HepG2 (cell line): ENCODE measurements around the gene SPRYD4. TPM values are rescaled to one million over a fixed set of nuclear protein-coding genes. Genes with fewer than 3 reads are reported as not detected.

ENCODE experiments used
- ATAC-seq: fragments of 200-7000 bp; cut with Tn5 transposase; 3 replicates; pipeline ENCODE4 v1.9.1; 2020; ENCODE audit warnings: mild to moderate bottlenecking, moderate library complexity
- BruUV-seq: library from RNA; stranded (reverse); fragments of 400-500 nt; replicated peaks from 2 replicates; lab custom pipeline; 2021; lab: Mats Ljungman, UMichigan
- CTCF ChIA-PET: fragments of 300-600 bp; formaldehyde crosslinking; extraction: SDS; loops from one replicate; lab custom pipeline; 2021; ENCODE audit warnings: low total read pairs, inconsistent platforms, low intra/inter-chr PET ratio; lab: Yijun Ruan, JAX
- POLR2A ChIA-PET: fragments of 350-600 bp; sonication (Branson Sonifier 250); formaldehyde crosslinking; loops from one replicate; lab custom pipeline; 2020; ENCODE audit warnings: antibody characterized with exemption, inconsistent platforms; lab: Yijun Ruan, JAX
- DNase-seq: peaks from one replicate; pipeline ENCODE4 v3.0.0-alpha.2; 2015; ENCODE audit warnings: low spot score
- FAIRE-seq: peaks from 3 replicates; lab custom pipeline; 2011; peaks lifted over from hg19 to GRCh38; lab: Jason Lieb, UNC
- H2AFZ ChIP-seq: one replicate; pipeline ENCODE4 v1.6.1; 2011; ENCODE audit warnings: low read length, inconsistent platforms
- H3K27ac ChIP-seq: fragments of 300-600 bp; 3 replicates; pipeline ENCODE4 v1.8.0; 2011; ENCODE audit warnings: mixed run types, mild to moderate bottlenecking, mixed read lengths, low read length, inconsistent platforms; ENCODE audit not compliant: insufficient read depth; ENCODE audit errors: extremely low read length
- H3K27me3 ChIP-seq, 2 experiments: fragments of 200-600 bp in 1 of 2; 2 replicates in 1 of 2; 3 replicates in 1 of 2; pipeline versions ENCODE4 v1.6.0 to v1.8.0; 2011; ENCODE audit warnings: low read length in 2 of 2, mild to moderate bottlenecking in 2 of 2, moderate library complexity in 2 of 2, inconsistent platforms in 1 of 2; ENCODE audit not compliant: insufficient read depth in 2 of 2, control insufficient read depth in 1 of 2
- H3K36me3 ChIP-seq, 2 experiments: fragments of 200-600 bp in 1 of 2; replicated peaks in 1 of 2; 2 replicates in 1 of 2; 3 replicates in 1 of 2; pipeline versions ENCODE4 v1.5.1 to v1.8.0; 2011; ENCODE audit warnings: low read length in 2 of 2, inconsistent platforms in 1 of 2; ENCODE audit not compliant: insufficient read depth in 2 of 2, control insufficient read depth in 1 of 2
- H3K4me1 ChIP-seq: 2 replicates; pipeline ENCODE4 v1.5.1; 2012; ENCODE audit warnings: low read length, inconsistent platforms; ENCODE audit not compliant: insufficient read depth
- H3K4me2 ChIP-seq: 2 replicates; pipeline ENCODE4 v1.6.0; 2011; ENCODE audit warnings: low read depth, low read length, inconsistent platforms
- H3K4me3 ChIP-seq, 3 experiments: fragments of 200-600 bp in 1 of 3; sonication (generic), shearing (Covaris generic) in 1 of 3; replicated peaks in 1 of 3; 2 replicates each; pipeline ENCODE4 v1.5.1; 2011 to 2016; ENCODE audit warnings: low read length in 3 of 3, inconsistent platforms in 2 of 3, low read depth in 2 of 3, mild to moderate bottlenecking in 2 of 3, control low read depth in 1 of 3, mixed read lengths in 1 of 3; ENCODE audit not compliant: insufficient read depth in 1 of 3
- H3K79me2 ChIP-seq: one replicate; pipeline ENCODE4 v1.6.1; 2011; ENCODE audit warnings: low read length, inconsistent platforms; ENCODE audit not compliant: insufficient read depth
- H3K9ac ChIP-seq: 2 replicates; pipeline ENCODE4 v1.6.0; 2011; ENCODE audit warnings: mild to moderate bottlenecking, low read depth, low read length, inconsistent platforms; ENCODE audit not compliant: insufficient read depth
- H3K9me3 ChIP-seq: 2 replicates; pipeline ENCODE4 v1.5.1; 2012; ENCODE audit warnings: mild to moderate bottlenecking, low read length
- H4K20me1 ChIP-seq: 2 replicates; pipeline ENCODE4 v1.6.0; 2011; ENCODE audit warnings: inconsistent platforms, mild to moderate bottlenecking, low read length, moderate library complexity; ENCODE audit not compliant: insufficient read depth
- BRD4 ChIP-seq: sonication (generic); formaldehyde crosslinking; IDR thresholded peaks from 2 replicates; pipeline ENCODE4 v1.4.0; 2020; ENCODE audit warnings: missing genetic modification reagents
- HNRNPL ChIP-seq: fragments of 200-400 bp; formaldehyde crosslinking; IDR thresholded peaks from 2 replicates; pipeline ENCODE4 v1.6.1; 2017; ENCODE audit warnings: mild to moderate bottlenecking, low read depth, low read length
- NR2C2 ChIP-seq: sonication (generic); formaldehyde crosslinking; IDR thresholded peaks from 2 replicates; pipeline ENCODE4 v1.4.0; 2020; ENCODE audit warnings: missing genetic modification reagents, mild to moderate bottlenecking, moderate library complexity, borderline replicate concordance
- TIGD3 ChIP-seq: sonication (generic); formaldehyde crosslinking; IDR thresholded peaks from 2 replicates; pipeline ENCODE4 v1.5.1; 2020; ENCODE audit warnings: mild to moderate bottlenecking, missing genetic modification reagents, borderline replicate concordance
- ZBTB8A ChIP-seq: sonication (generic); formaldehyde crosslinking; IDR thresholded peaks from 2 replicates; pipeline ENCODE4 v1.4.0; 2020; ENCODE audit warnings: mild to moderate bottlenecking, low read depth, missing genetic modification reagents, borderline replicate concordance
- ZKSCAN5 ChIP-seq: sonication (generic); formaldehyde crosslinking; IDR thresholded peaks from 2 replicates; pipeline ENCODE4 v1.5.1; 2020; ENCODE audit warnings: mild to moderate bottlenecking, missing genetic modification reagents
- ZNF281 ChIP-seq: sonication (generic); formaldehyde crosslinking; IDR thresholded peaks from 2 replicates; pipeline ENCODE4 v1.4.0; 2020; ENCODE audit warnings: missing genetic modification reagents, borderline replicate concordance
- ZNF354B ChIP-seq: sonication (generic); formaldehyde crosslinking; IDR thresholded peaks from 2 replicates; pipeline ENCODE4 v1.8.0; 2022; ENCODE audit warnings: mild to moderate bottlenecking, missing genetic modification reagents
- ZNF652 ChIP-seq: IDR thresholded peaks from 2 replicates; pipeline ENCODE4 v1.6.1; 2016; ENCODE audit warnings: low read depth, borderline replicate concordance
- ZNF749 ChIP-seq: sonication (generic); formaldehyde crosslinking; IDR thresholded peaks from 2 replicates; pipeline ENCODE4 v1.8.0; 2022; ENCODE audit warnings: mild to moderate bottlenecking, missing genetic modification reagents, moderate library complexity, borderline replicate concordance
- ZNF780A ChIP-seq: sonication (generic); formaldehyde crosslinking; IDR thresholded peaks from 2 replicates; pipeline ENCODE4 v1.8.0; 2022; ENCODE audit warnings: mild to moderate bottlenecking, missing genetic modification reagents, moderate library complexity
- ZSCAN30 ChIP-seq: sonication (generic); formaldehyde crosslinking; IDR thresholded peaks from 2 replicates; pipeline ENCODE4 v1.5.0; 2020; ENCODE audit warnings: mild to moderate bottlenecking, missing genetic modification reagents
- WGBS: methylation state at CpG from one replicate; pipeline ENCODE4 v1.1.6; 2017; ENCODE audit warnings: low lambda C conversion rate; 5-methylcytosine and 5-hydroxymethylcytosine counted together
- in situ Hi-C: cut with HindIII; loops from 2 replicates; pipeline ENCODE4 v1.10.0; 2017; ENCODE audit warnings: low pct_unique_long_range_greater_than_20kb; ENCODE audit not compliant: extremely low pct_ligation_motif_present
- intact Hi-C: fragments of 100-400 bp; cut with micrococcal nuclease; formaldehyde crosslinking; loops from one replicate; pipeline ENCODE4 v1.10.0; 2022; ENCODE audit not compliant: unreplicated experiment
- polyA plus RNA-seq, 8 experiments: library from polyadenylated mRNA; depleted of rRNA in 3 of 8; stranded (reverse) in 7 of 8; unstranded in 1 of 8; fragments of >200 nt; fragmentation: Illumina TruSeq in 4 of 8; extraction: Trizol in 4 of 8; gene quantifications; 2 replicates each; pipeline versions ENCODE4 v1.2.1 to v1.2.3, GENCODE V29; 2011 to 2016; ENCODE audit warnings: low read depth in 4 of 8, missing spikeins in 1 of 8, mixed read lengths in 1 of 8; ENCODE audit not compliant: insufficient read depth in 1 of 8
- total RNA-seq, 5 experiments: library from RNA; depleted of rRNA; stranded (reverse); fragments of >200 nt; fragmentation: Illumina TruSeq; extraction: Trizol; gene quantifications; 2 replicates each; pipeline ENCODE4 v1.2.3, GENCODE V29; 2016; ENCODE audit warnings: low read depth in 1 of 5

SPRYD4 gene
- total and polyA plus RNA-seq, 2 of the 13 experiments (the other 11 are each of a cell fraction or from before 2014, with no cell fraction given): 3.9 to 4.5 TPM

- Histone ChIP-seq H4K20me1 (no peaks in the 10 kb centered on the region), H3K4me2 (peak overlapping the region; percentile 75), H3K9me3 (no peaks in the 10 kb centered on the region), H3K79me2 (no peaks in the 10 kb centered on the region), H2AFZ (peak overlapping the region; percentile 98), H3K27ac (no peak overlapping the region), H3K4me1 (peaks cover 45% of the 10 kb centered on the region)
- ATAC-seq: peak; percentile 62
- BruUV-seq: TSS peak; percentile 80
- POLR2A ChIA-PET: interaction anchor here (1.0 to 1.7 kb wide), 2 partner anchors 34 to 106 kb away, joined by 3 to 7 read pairs; partner anchors contain the start of gene GLS2
- DNase-seq: no peak
- WGBS: 11% methylated on average over 4 of the region's 4 CpGs
- peak; percentile 31; the same call in 1 of the 2 replicates for TF ChIP-seq ZNF652 (CRISPR knock-in tag)
- no peak for TF ChIP-seq HNRNPL
- no peak for TF ChIP-seq NR2C2 (CRISPR knock-in tag)
- TF ChIP-seq, all 625 proteins: peak for 1
- Histone ChIP-seq H3K4me3 (peak overlapping the region; percentile 65 to 73 (median 66); a peak in 5 of 6 replicates), H3K36me3 (no peaks in the 10 kb centered on the region), H3K27me3 (no peaks in the 10 kb centered on the region; a peak in 1 of 5 replicates), H3K9ac (peak overlapping the region; percentile 68; the same call in 1 of the 2 replicates)
- intact Hi-C loops (no loop called here), in situ Hi-C loops (no loop called here)
- peak; percentile 46 for FAIRE-seq
- CTCF ChIA-PET: no interaction called here
These were observed 54.2 kb downstream of the SPRYD4 start for GRCh38 chr12:56522411-56523193.

GRCh38 chr12:56528846-56529245, 60.5 kb downstream of the SPRYD4 start:
- Histone ChIP-seq H3K27ac (no peak overlapping the region), H3K79me2 (no peaks in the 10 kb centered on the region)
- no TSS peak for BruUV-seq
- TF ChIP-seq ZKSCAN5: no peak
- TF ChIP-seq ZSCAN30 (CRISPR knock-in tag): no peak
- no peak for TF ChIP-seq TIGD3 (CRISPR knock-in tag)
- TF ChIP-seq ZNF354B: no peak
- TF ChIP-seq ZNF749 (CRISPR knock-in tag): no peak
- TF ChIP-seq BRD4: no peak
- TF ChIP-seq ZBTB8A: no peak
- TF ChIP-seq ZNF281 (CRISPR knock-in tag): no peak
- no peak for TF ChIP-seq ZNF780A (CRISPR knock-in tag)

More at GRCh38 chr12:56528846-56529245, 60.5 kb downstream of the SPRYD4 start:
- H2AFZ ChIP-seq: no peak overlapping the region
- CTCF ChIA-PET: no interaction called here
- 100% methylated on average over 1 of the region's 1 CpG for WGBS
- POLR2A ChIA-PET: no interaction called here
- ATAC-seq (no peak), FAIRE-seq (no peak), DNase-seq (no peak)
- intact Hi-C loops: no loop called here
- no peaks in the 10 kb centered on the region for H3K36me3 ChIP-seq
- H3K9ac ChIP-seq: no peak overlapping the region
- in situ Hi-C loops: no loop called here
- H3K4me3 ChIP-seq: no peak overlapping the region
- H3K4me2 ChIP-seq: no peak overlapping the region
- no peaks in the 10 kb centered on the region for H3K27me3 ChIP-seq
- H4K20me1 ChIP-seq: no peaks in the 10 kb centered on the region
- peaks cover 17% of the 10 kb centered on the region for H3K4me1 ChIP-seq
- H3K9me3 ChIP-seq: no peaks in the 10 kb centered on the region
